Neuronal stem cell (in vitro differentiated cells): Measurements from ENCODE around the gene PDE4DIP.
"Not testable (repeated sequence)": the region's sequence is repeated elsewhere in the genome, so short reads cannot be mapped to it uniquely, and the experiment has no call there.

Experiments
- DNase-seq: peaks from one replicate; pipeline ENCODE4 v3.0.0-alpha.2; 2013; ENCODE audit warnings: low spot score
- H2AFZ ChIP-seq: one replicate; pipeline ENCODE4 v1.6.1; 2013; ENCODE audit warnings: mild to moderate bottlenecking, low read length, inconsistent platforms
- H2AK5ac ChIP-seq: 2 replicates; pipeline ENCODE4 v1.6.1; 2013; ENCODE audit warnings: low read depth, mild to moderate bottlenecking, inconsistent platforms, low read length, moderate library complexity, mixed read lengths
- H2BK120ac ChIP-seq: 2 replicates; pipeline ENCODE4 v1.6.1; 2013; ENCODE audit warnings: low read depth, mild to moderate bottlenecking, inconsistent platforms, low read length, moderate library complexity, mixed read lengths
- H2BK12ac ChIP-seq: one replicate; pipeline ENCODE4 v1.6.1; 2013; ENCODE audit warnings: low read length, inconsistent platforms
- H2BK15ac ChIP-seq: 2 replicates; pipeline ENCODE4 v1.6.1; 2013; ENCODE audit warnings: mild to moderate bottlenecking, low read length, inconsistent platforms, mixed read lengths
- H2BK5ac ChIP-seq: one replicate; pipeline ENCODE4 v1.6.1; 2013; ENCODE audit warnings: inconsistent platforms, mild to moderate bottlenecking, low read length, moderate library complexity
- H3K14ac ChIP-seq: one replicate; pipeline ENCODE4 v1.6.1; 2013; ENCODE audit warnings: low read length, inconsistent platforms
- H3K18ac ChIP-seq: 2 replicates; pipeline ENCODE4 v1.6.1; 2013; ENCODE audit warnings: low read length, inconsistent platforms
- H3K23ac ChIP-seq: 2 replicates; pipeline ENCODE4 v1.6.1; 2013; ENCODE audit warnings: low read depth, mild to moderate bottlenecking, mixed read lengths, low read length, inconsistent platforms; ENCODE audit not compliant: poor library complexity
- H3K27ac ChIP-seq: replicated peaks from 3 replicates; pipeline ENCODE4 v1.5.1; 2013; ENCODE audit warnings: low read length, inconsistent platforms
- H3K27me3 ChIP-seq, 3 experiments: 2 replicates each; pipeline ENCODE4 v1.6.1; 2013; ENCODE audit warnings: low read length in 3 of 3, mild to moderate bottlenecking in 2 of 3, inconsistent platforms in 1 of 3, low read depth in 1 of 3, mixed read lengths in 1 of 3, moderate library complexity in 1 of 3; ENCODE audit not compliant: control insufficient read depth in 3 of 3, insufficient read depth in 3 of 3
- H3K36me3 ChIP-seq, 2 donors: replicated peaks in 1 of 2; 2 replicates each; pipeline ENCODE4 v1.6.1; 2013; ENCODE audit warnings: low read length in 2 of 2; ENCODE audit not compliant: control insufficient read depth in 2 of 2, insufficient read depth in 2 of 2
- H3K4ac ChIP-seq: 2 replicates; pipeline ENCODE4 v1.6.1; 2013; ENCODE audit warnings: inconsistent platforms, mild to moderate bottlenecking, low read length, moderate library complexity
- H3K4me1 ChIP-seq, 2 donors: 1 replicate in 1 of 2; 2 replicates in 1 of 2; pipeline ENCODE4 v1.6.1; 2013; ENCODE audit warnings: low read length in 2 of 2, low read depth in 1 of 2; ENCODE audit not compliant: control insufficient read depth in 2 of 2, insufficient read depth in 1 of 2
- H3K4me2 ChIP-seq: one replicate; pipeline ENCODE4 v1.6.1; 2013; ENCODE audit warnings: mild to moderate bottlenecking, low read length, inconsistent platforms; ENCODE audit not compliant: insufficient read depth, poor library complexity, severe bottlenecking
- H3K4me3 ChIP-seq, 2 donors: 2 replicates each; pipeline ENCODE4 v1.5.1; 2013; ENCODE audit warnings: low read length in 2 of 2, mild to moderate bottlenecking in 2 of 2, inconsistent platforms in 1 of 2, moderate library complexity in 1 of 2
- H3K79me1 ChIP-seq: one replicate; pipeline ENCODE4 v1.6.1; 2013; ENCODE audit warnings: low read depth, mild to moderate bottlenecking, inconsistent platforms, low read length, moderate library complexity
- H3K9ac ChIP-seq: one replicate; pipeline ENCODE4 v1.6.1; 2013; ENCODE audit warnings: mild to moderate bottlenecking, low read depth, low read length, inconsistent platforms; ENCODE audit not compliant: poor library complexity
- H3K9me3 ChIP-seq, 2 donors: replicated peaks in 1 of 2; 2 replicates each; pipeline versions ENCODE3 to v1.6.1; 2013; ENCODE audit warnings: low read length in 2 of 2, mild to moderate bottlenecking in 2 of 2, inconsistent platforms in 1 of 2, low read depth in 1 of 2, mixed read lengths in 1 of 2, moderate library complexity in 1 of 2; ENCODE audit not compliant: control insufficient read depth in 2 of 2, insufficient read depth in 1 of 2
- H4K8ac ChIP-seq: one replicate; pipeline ENCODE4 v1.6.1; 2013; ENCODE audit warnings: low read depth, mild to moderate bottlenecking, inconsistent platforms, low read length, moderate library complexity
- H4K91ac ChIP-seq: one replicate; pipeline ENCODE4 v1.6.1; 2013; ENCODE audit warnings: low read length, low read depth, mild to moderate bottlenecking, inconsistent platforms; ENCODE audit not compliant: poor library complexity
- WGBS, 2 donors: extraction: QIAGEN DNeasy Blood & Tissue Kit; methylation state at CpG; one replicate each; pipeline ENCODE4 v1.1.7; 2013; ENCODE audit warnings: missing lambda C conversion rate in 2 of 2, mixed read lengths in 1 of 2; ENCODE audit not compliant: insufficient read length in 2 of 2, insufficient replicate concordance in 1 of 2; ENCODE audit errors: extremely low coverage in 2 of 2; 5-methylcytosine and 5-hydroxymethylcytosine counted together

Gene PDE4DIP

DNA sequence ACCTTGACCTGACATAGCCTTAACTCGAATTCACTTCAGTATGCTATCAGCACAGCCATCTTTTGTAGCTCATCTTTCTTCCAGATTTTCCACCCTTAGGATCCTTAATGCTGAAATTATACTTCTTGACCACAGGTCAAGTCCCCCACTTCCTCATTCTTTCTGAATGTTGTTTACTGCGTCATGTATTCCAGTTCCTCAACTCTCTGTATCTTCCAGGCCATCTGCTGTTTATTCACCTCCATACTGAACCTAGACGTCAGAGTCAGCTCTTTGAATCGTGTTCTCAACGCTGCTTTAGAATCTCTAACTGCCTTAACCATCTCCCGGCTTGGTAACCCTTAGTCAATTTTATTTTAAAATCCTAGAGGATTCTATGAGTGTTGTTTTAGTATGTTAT lies 9.8 kb downstream of the PDE4DIP start:
- not testable (repeated sequence) for DNase-seq, H3K4me1 ChIP-seq, H3K4ac ChIP-seq, H3K14ac ChIP-seq, H3K36me3 ChIP-seq, H3K79me1 ChIP-seq, H2BK5ac ChIP-seq, H3K23ac ChIP-seq, H4K8ac ChIP-seq, H3K9me3 ChIP-seq, H2BK120ac ChIP-seq, H2BK12ac ChIP-seq, H2AK5ac ChIP-seq, H2BK15ac ChIP-seq, H3K4me2 ChIP-seq, H3K27ac ChIP-seq, H3K27me3 ChIP-seq, H3K4me3 ChIP-seq, H2AFZ ChIP-seq, H4K91ac ChIP-seq, H3K9ac ChIP-seq, H3K18ac ChIP-seq
- no CpG with 5 or more reads among the region's 6 CpGs for WGBS, 2 donors

DNA sequence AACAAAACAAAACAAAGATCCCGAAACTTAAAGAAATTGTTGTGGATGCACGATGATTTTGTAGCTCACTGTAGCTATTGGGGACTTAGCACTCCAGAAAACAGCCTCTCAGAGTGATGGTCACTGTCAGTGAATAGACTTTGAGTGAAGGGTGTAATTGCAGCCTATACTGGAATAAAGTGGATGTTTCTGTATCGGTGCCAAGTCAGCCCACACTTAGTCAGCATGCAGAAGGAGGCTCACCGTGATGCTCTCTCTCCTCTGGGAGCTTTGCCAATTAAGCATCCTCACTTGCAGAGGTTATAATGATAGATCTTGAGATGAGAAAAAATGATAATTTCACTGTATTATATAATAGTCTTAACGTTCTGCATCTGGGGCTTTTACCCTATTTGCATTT lies 11.1 kb downstream of the PDE4DIP start:
- not testable (repeated sequence) for H3K36me3 ChIP-seq, H4K8ac ChIP-seq, H2BK120ac ChIP-seq, H3K4me2 ChIP-seq, H3K23ac ChIP-seq, DNase-seq, H3K9ac ChIP-seq, H2BK15ac ChIP-seq, H4K91ac ChIP-seq, H3K14ac ChIP-seq, H3K79me1 ChIP-seq, H3K4me3 ChIP-seq, H3K4ac ChIP-seq, H3K27me3 ChIP-seq, H2AK5ac ChIP-seq, H3K27ac ChIP-seq, H3K9me3 ChIP-seq, H2BK12ac ChIP-seq, H3K18ac ChIP-seq, H2BK5ac ChIP-seq, H2AFZ ChIP-seq, H3K4me1 ChIP-seq
- WGBS, 2 donors = no CpG with 5 or more reads among the region's 5 CpGs

DNA sequence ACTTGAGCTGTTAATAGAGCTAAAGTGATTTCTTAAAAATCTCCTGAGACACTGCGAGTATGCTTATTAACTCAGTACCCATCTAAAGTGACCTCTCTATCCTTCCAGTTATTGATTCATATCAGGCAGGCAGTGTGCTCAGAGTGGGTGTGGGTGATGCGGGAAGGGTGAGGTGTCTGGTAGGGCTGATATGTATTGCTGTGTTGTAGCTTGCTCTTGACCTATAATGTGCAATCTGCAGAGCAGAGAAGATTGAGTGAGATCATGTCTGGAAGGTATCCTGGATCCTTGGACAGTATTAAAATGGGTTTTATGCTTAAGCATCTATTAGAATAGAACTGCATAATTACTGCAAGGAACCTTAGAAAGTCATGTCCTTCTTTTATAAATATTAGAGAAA lies 15.8 kb downstream of the PDE4DIP start:
- H2BK15ac ChIP-seq, H3K14ac ChIP-seq, H2BK12ac ChIP-seq, H3K4me3 ChIP-seq, H2BK5ac ChIP-seq, H3K4me1 ChIP-seq, H3K27ac ChIP-seq, H3K9ac ChIP-seq, H3K79me1 ChIP-seq, H2AFZ ChIP-seq, H2AK5ac ChIP-seq, DNase-seq, H4K91ac ChIP-seq, H3K23ac ChIP-seq, H3K4me2 ChIP-seq, H4K8ac ChIP-seq, H2BK120ac ChIP-seq, H3K9me3 ChIP-seq, H3K36me3 ChIP-seq, H3K18ac ChIP-seq, H3K27me3 ChIP-seq, H3K4ac ChIP-seq: not testable (repeated sequence)
- WGBS, 2 donors = no CpG with 5 or more reads among the region's 2 CpGs

DNA sequence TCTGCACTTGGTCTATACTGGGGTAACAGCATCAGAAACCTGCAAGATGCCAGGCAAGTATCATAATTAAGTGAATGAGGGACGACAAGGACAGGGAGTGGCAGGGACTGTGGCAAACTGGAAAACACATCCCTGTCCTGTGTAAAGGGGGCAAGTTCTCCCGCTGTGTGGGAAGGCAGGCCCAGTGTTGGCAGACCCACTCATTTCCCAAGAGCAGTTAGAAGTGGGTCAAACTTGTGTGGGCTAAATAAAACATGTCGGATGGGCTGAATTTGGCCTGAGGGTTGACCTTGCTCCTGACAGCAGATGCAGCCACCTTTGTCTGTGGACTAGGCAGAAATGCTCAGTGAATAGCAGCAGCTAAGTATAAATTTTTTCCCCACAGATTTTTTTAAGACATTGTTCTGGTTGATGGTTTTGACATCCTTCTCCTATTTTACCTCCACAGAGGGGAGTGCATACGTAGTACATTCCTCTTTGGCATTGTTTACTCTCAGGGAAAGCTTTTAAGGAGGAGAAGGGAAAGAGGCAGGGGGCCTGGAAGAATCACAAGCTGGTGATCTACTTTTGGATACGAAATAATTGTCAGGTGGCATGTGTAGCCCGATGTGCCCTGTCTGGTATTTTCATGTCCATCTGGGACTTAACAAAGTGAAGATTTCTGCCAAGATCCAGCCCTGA lies 16.5 kb downstream of the PDE4DIP start:
- not testable (repeated sequence) for DNase-seq, H3K4me3 ChIP-seq, H2BK12ac ChIP-seq, H2BK15ac ChIP-seq, H3K27me3 ChIP-seq, H3K18ac ChIP-seq, H2BK5ac ChIP-seq, H2BK120ac ChIP-seq, H4K91ac ChIP-seq, H3K36me3 ChIP-seq, H4K8ac ChIP-seq, H3K4me1 ChIP-seq, H3K9ac ChIP-seq, H3K9me3 ChIP-seq, H2AK5ac ChIP-seq, H3K79me1 ChIP-seq, H2AFZ ChIP-seq, H3K4me2 ChIP-seq, H3K23ac ChIP-seq, H3K4ac ChIP-seq, H3K14ac ChIP-seq, H3K27ac ChIP-seq
- no CpG with 5 or more reads among the region's 6 CpGs for WGBS, 2 donors
